ENCODE data around the gene TP53I13. TPM values are rescaled to one million over a fixed set of nuclear protein-coding genes. Genes with fewer than 3 reads are reported as not detected.

The TP53I13 gene
- polyA plus RNA-seq, 2 of the 4 experiments (the other 2 are of a cell fraction) = 27.5 to 57.8 TPM

Other genes starting within 250 kb of the TP53I13 start
- 46.7 and 47.1 TPM in 2 replicates for gene TAOK1, start 178.3 kb upstream of the TP53I13 start, polyA plus RNA-seq (2011; rRNA removed)
- gene TAOK1, start 178.3 kb upstream of the TP53I13 start, polyA plus RNA-seq (2017; fragmentation: RNase III; extraction: RNeasy Plus Mini Kit Qiagen cat#74134 plus additional on column Dnase treatment) = 18.2 to 19.6 TPM (median 18.7 TPM) in 3 replicates
- gene ABHD15, start 1.7 kb upstream of the TP53I13 start, polyA plus RNA-seq (2011; rRNA removed) = 13.5 and 16.5 TPM in 2 replicates
- gene ABHD15, start 1.7 kb upstream of the TP53I13 start, polyA plus RNA-seq (2017; fragmentation: RNase III; extraction: RNeasy Plus Mini Kit Qiagen cat#74134 plus additional on column Dnase treatment) = 13.6 to 15.8 TPM (median 14.7 TPM) in 3 replicates
- 53.0 and 56.8 TPM in 2 replicates for gene GIT1, start 20.9 kb downstream of the TP53I13 start, polyA plus RNA-seq (2011; rRNA removed)
- 45.2 to 47.8 TPM (median 45.3 TPM) in 3 replicates for gene GIT1, start 20.9 kb downstream of the TP53I13 start, polyA plus RNA-seq (2017; fragmentation: RNase III; extraction: RNeasy Plus Mini Kit Qiagen cat#74134 plus additional on column Dnase treatment)
- gene ANKRD13B, start 24.4 kb downstream of the TP53I13 start, polyA plus RNA-seq (2011; rRNA removed) = 4.0 and 4.5 TPM in 2 replicates
- gene ANKRD13B, start 24.4 kb downstream of the TP53I13 start, polyA plus RNA-seq (2017; fragmentation: RNase III; extraction: RNeasy Plus Mini Kit Qiagen cat#74134 plus additional on column Dnase treatment) = 15.3 to 17.8 TPM (median 16.4 TPM) in 3 replicates
- 5.0 and 6.1 TPM in 2 replicates for gene CORO6, start 54.2 kb downstream of the TP53I13 start, polyA plus RNA-seq (2011; rRNA removed)
- 7.9 to 10.9 TPM (median 10.1 TPM) in 3 replicates for gene CORO6, start 54.2 kb downstream of the TP53I13 start, polyA plus RNA-seq (2017; fragmentation: RNase III; extraction: RNeasy Plus Mini Kit Qiagen cat#74134 plus additional on column Dnase treatment)

All from A549 (cell line).